Measurements from ENCODE around the gene SCGB3A2. TPM values are rescaled to one million over a fixed set of nuclear protein-coding genes. Genes with fewer than 3 reads are reported as not detected.
"Not testable (repeated sequence)": the region's sequence is repeated elsewhere in the genome, so short reads cannot be mapped to it uniquely, and the experiment has no call there.

The SCGB3A2 gene
- total RNA-seq, 1 experiment from 2014 or later: 0.39 TPM

DNA sequence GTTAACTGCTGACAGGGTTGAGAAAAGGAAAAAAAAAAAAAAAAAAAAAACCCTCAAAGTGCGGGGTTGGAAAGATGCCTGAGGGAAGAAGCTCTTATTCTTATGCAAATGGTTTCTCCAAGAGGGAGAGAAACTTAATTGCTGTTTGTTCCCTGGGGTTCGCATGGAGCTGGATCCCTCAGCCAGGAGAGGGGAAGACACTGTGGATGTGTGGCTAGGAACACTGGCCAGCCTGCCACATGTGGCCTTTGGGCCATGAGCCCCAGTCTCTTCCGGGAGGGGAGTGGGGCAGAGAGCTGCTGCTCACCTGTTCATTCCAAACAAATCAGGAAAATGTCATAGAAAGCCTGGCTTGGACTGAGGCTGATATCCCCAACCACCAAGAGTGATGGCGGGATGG, 9.4 kb upstream of the SCGB3A2 start:
- H3K36me3 ChIP-seq (ENCODE audit: control insufficient read depth, insufficient read depth, low read length): no peaks in the 10 kb centered on the region
- no peak overlapping the region for H3K27ac ChIP-seq (ENCODE audit: low read length)
- no peak for DNase-seq (ENCODE audit: low read depth, low spot score)
- CTCF ChIA-PET: no interaction called here
- H3K27me3 ChIP-seq (ENCODE audit: control insufficient read depth, insufficient read depth, low read length): no peaks in the 10 kb centered on the region
- in situ Hi-C loops (cut with HindIII; ENCODE audit: low pct_unique_long_range_greater_than_20kb, low sequenced_read_pairs) (no loop called here), intact Hi-C loops (cut with micrococcal nuclease; ENCODE audit: unreplicated experiment) (no loop called here)
- no peaks in the 10 kb centered on the region for H3K4me1 ChIP-seq (ENCODE audit: control insufficient read depth, insufficient read depth, low read length)
- no peak for ATAC-seq
- POLR2A ChIA-PET: no interaction called here
- BruUV-seq (replicated peaks): no TSS peak
- no peak for TF ChIP-seq SIN3A (IDR thresholded peaks at IDR 0.05; ENCODE audit: borderline replicate concordance, insufficient read depth, low read depth, low read length)
- no peak for TF ChIP-seq REST (IDR thresholded peaks at IDR 0.05; ENCODE audit: insufficient read depth in 1 of 2, low read depth in 2 of 2, low read length in 1 of 2)
- TF ChIP-seq, protein P1, sequence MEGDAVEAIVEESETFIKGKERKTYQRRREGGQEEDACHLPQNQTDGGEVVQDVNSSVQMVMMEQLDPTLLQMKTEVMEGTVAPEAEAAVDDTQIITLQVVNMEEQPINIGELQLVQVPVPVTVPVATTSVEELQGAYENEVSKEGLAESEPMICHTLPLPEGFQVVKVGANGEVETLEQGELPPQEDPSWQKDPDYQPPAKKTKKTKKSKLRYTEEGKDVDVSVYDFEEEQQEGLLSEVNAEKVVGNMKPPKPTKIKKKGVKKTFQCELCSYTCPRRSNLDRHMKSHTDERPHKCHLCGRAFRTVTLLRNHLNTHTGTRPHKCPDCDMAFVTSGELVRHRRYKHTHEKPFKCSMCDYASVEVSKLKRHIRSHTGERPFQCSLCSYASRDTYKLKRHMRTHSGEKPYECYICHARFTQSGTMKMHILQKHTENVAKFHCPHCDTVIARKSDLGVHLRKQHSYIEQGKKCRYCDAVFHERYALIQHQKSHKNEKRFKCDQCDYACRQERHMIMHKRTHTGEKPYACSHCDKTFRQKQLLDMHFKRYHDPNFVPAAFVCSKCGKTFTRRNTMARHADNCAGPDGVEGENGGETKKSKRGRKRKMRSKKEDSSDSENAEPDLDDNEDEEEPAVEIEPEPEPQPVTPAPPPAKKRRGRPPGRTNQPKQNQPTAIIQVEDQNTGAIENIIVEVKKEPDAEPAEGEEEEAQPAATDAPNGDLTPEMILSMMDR (IDR thresholded peaks at IDR 0.05): no peak
- TF ChIP-seq TCF7L2 (IDR thresholded peaks at IDR 0.05; ENCODE audit: low read depth, low read length): no peak
- no peak for TF ChIP-seq POLR2AphosphoS5 (IDR thresholded peaks at IDR 0.05; ENCODE audit: low read depth, low read length)
- no peaks in the 10 kb centered on the region for H3K9me3 ChIP-seq (ENCODE audit: control insufficient read depth, insufficient read depth, low read depth, low read length)
- H3K4me3 ChIP-seq (ENCODE audit: low read depth in 2 of 2, low read length in 2 of 2): no peak overlapping the region

- BruUV-seq (replicated peaks); POLR2A ChIA-PET; H3K27ac ChIP-seq (ENCODE audit: low read length); in situ Hi-C loops (cut with HindIII; ENCODE audit: low pct_unique_long_range_greater_than_20kb, low sequenced_read_pairs); H3K27me3 ChIP-seq (ENCODE audit: control insufficient read depth, insufficient read depth, low read length); H3K4me1 ChIP-seq (ENCODE audit: control insufficient read depth, insufficient read depth, low read length); intact Hi-C loops (cut with micrococcal nuclease; ENCODE audit: unreplicated experiment); H3K9me3 ChIP-seq (ENCODE audit: control insufficient read depth, insufficient read depth, low read depth, low read length); CTCF ChIA-PET; ATAC-seq; H3K36me3 ChIP-seq (ENCODE audit: control insufficient read depth, insufficient read depth, low read length); DNase-seq (ENCODE audit: low read depth, low spot score); H3K4me3 ChIP-seq (ENCODE audit: low read depth in 2 of 2, low read length in 2 of 2): not testable (repeated sequence)
These were observed 8.6 kb upstream of the SCGB3A2 start for GRCh38 chr5:147869892-147870291.

DNA sequence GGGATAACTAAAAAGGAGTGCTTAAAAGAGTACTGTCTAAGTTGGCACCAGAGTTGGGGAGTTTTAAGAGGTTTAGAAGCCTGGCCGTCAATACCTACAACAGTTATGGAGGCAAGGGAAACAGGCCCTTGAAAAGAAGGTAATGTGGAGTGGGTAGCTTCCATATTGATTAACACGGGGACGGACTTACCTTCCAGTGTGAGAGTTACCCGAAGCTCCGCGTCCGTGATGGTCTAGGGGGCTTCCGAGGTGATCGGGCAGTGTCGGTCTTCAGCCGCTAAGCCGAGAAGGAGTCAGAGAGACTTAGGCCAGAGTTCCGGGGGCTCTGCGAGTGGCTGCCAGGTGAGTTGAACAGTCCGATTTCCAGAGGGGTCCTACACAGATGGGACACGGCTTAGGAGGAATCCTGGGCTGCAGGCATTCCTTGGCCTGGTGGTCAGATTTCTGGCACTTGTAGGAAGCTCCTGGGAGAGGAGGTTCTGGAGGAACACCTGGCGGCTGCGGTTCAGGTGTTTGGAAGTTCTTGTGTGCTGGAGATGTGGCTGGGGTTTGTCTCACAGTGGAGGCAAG, 6.4 kb upstream of the SCGB3A2 start:
- H3K4me1 ChIP-seq (ENCODE audit: control insufficient read depth, insufficient read depth, low read length); CTCF ChIA-PET; H3K36me3 ChIP-seq (ENCODE audit: control insufficient read depth, insufficient read depth, low read length); H3K27ac ChIP-seq (ENCODE audit: low read length); H3K27me3 ChIP-seq (ENCODE audit: control insufficient read depth, insufficient read depth, low read length); in situ Hi-C loops (cut with HindIII; ENCODE audit: low pct_unique_long_range_greater_than_20kb, low sequenced_read_pairs); POLR2A ChIA-PET; DNase-seq (ENCODE audit: low read depth, low spot score); H3K4me3 ChIP-seq (ENCODE audit: low read depth in 2 of 2, low read length in 2 of 2); ATAC-seq; intact Hi-C loops (cut with micrococcal nuclease; ENCODE audit: unreplicated experiment); BruUV-seq (replicated peaks); H3K9me3 ChIP-seq (ENCODE audit: control insufficient read depth, insufficient read depth, low read depth, low read length): not testable (repeated sequence)

DNA sequence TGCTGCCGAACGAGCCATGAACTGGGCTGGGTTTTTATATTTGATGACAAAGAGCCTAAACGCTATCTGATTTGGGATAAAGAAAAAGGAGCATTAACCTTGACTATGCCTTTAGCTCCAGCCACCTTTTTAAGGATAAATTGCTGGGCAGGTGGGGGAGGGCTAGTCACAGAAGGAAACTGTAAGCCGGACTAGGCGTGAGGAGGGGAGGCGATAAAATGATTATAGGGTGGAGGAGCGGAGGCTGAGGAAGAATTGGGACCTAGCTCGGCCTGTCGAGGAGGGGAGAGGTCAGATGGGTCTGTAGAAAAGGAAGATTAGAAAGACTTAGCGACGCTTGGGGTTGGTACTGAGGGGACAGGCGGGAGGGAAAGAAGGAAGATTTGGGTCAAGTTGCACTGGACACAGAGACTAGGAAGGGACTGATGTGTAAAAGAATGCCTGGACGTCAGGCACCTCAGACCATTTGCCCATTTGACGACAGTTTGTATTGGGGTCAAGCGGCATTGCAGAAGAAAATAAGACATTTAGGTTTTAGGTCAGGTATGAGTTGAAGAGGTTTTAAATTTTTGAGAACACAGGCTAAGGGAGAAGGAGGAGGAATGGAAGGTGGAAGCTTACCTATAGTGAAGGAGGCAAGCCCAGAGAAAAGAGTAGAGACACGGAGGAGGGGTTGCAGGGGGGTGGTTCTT, 5.6 kb upstream of the SCGB3A2 start:
- H3K4me3 ChIP-seq (ENCODE audit: low read depth in 2 of 2, low read length in 2 of 2); H3K36me3 ChIP-seq (ENCODE audit: control insufficient read depth, insufficient read depth, low read length); CTCF ChIA-PET; H3K9me3 ChIP-seq (ENCODE audit: control insufficient read depth, insufficient read depth, low read depth, low read length); intact Hi-C loops (cut with micrococcal nuclease; ENCODE audit: unreplicated experiment); H3K27me3 ChIP-seq (ENCODE audit: control insufficient read depth, insufficient read depth, low read length); in situ Hi-C loops (cut with HindIII; ENCODE audit: low pct_unique_long_range_greater_than_20kb, low sequenced_read_pairs); ATAC-seq; BruUV-seq (replicated peaks); DNase-seq (ENCODE audit: low read depth, low spot score); H3K27ac ChIP-seq (ENCODE audit: low read length); POLR2A ChIA-PET; H3K4me1 ChIP-seq (ENCODE audit: control insufficient read depth, insufficient read depth, low read length): not testable (repeated sequence)

- H3K9me3 ChIP-seq (ENCODE audit: control insufficient read depth, insufficient read depth, low read depth, low read length); H3K36me3 ChIP-seq (ENCODE audit: control insufficient read depth, insufficient read depth, low read length); CTCF ChIA-PET; POLR2A ChIA-PET; intact Hi-C loops (cut with micrococcal nuclease; ENCODE audit: unreplicated experiment); DNase-seq (ENCODE audit: low read depth, low spot score); H3K4me3 ChIP-seq (ENCODE audit: low read depth in 2 of 2, low read length in 2 of 2); H3K27me3 ChIP-seq (ENCODE audit: control insufficient read depth, insufficient read depth, low read length); H3K4me1 ChIP-seq (ENCODE audit: control insufficient read depth, insufficient read depth, low read length); H3K27ac ChIP-seq (ENCODE audit: low read length); in situ Hi-C loops (cut with HindIII; ENCODE audit: low pct_unique_long_range_greater_than_20kb, low sequenced_read_pairs); ATAC-seq; BruUV-seq (replicated peaks): not testable (repeated sequence)
These were observed 4.2 kb upstream of the SCGB3A2 start for GRCh38 chr5:147874118-147874875.
